SU-DHL-6 (cell line): ENCODE results near the gene C16orf87.

ENCODE experiments used
- H2AFZ ChIP-seq: fragments of 200-600 bp; sonication (generic); 2 replicates; pipeline ENCODE4 v1.6.1; 2014; ENCODE audit warnings: low read depth, mild to moderate bottlenecking, moderate library complexity, mixed read lengths, antibody characterized with exemption, low read length; ENCODE audit not compliant: severe bottlenecking
- H3F3A ChIP-seq: fragments of 200-600 bp; shearing (Covaris generic); 2 replicates; pipeline ENCODE4 v1.6.0; 2016; ENCODE audit warnings: antibody characterized with exemption, mild to moderate bottlenecking; ENCODE audit not compliant: insufficient read depth
- H3K27ac ChIP-seq: fragments of 200-600 bp; sonication (generic); 2 replicates; pipeline ENCODE4 v1.5.1; 2016; ENCODE audit warnings: low read depth, mild to moderate bottlenecking, low read length, moderate library complexity, mixed read lengths
- H3K27me3 ChIP-seq: fragments of 200-600 bp; sonication (generic), shearing (Covaris generic); 2 replicates; pipeline ENCODE4 v1.6.0; 2014; ENCODE audit warnings: mild to moderate bottlenecking, low read length
- H3K36me3 ChIP-seq: fragments of 200-600 bp; sonication (generic); 2 replicates; pipeline ENCODE4 v1.6.1; 2014; ENCODE audit warnings: mild to moderate bottlenecking, low read length, mixed read lengths
- H3K4me2 ChIP-seq: fragments of 300-600, 200-600 bp; shearing (Covaris generic), sonication (generic); 2 replicates; pipeline ENCODE4 v1.6.0; 2014; ENCODE audit warnings: low read length, low read depth, mild to moderate bottlenecking; ENCODE audit not compliant: poor library complexity, severe bottlenecking
- H3K4me3 ChIP-seq: fragments of 200-600 bp; sonication (generic); 2 replicates; pipeline ENCODE4 v1.5.1; 2014; ENCODE audit warnings: antibody characterized with exemption, low read length, mild to moderate bottlenecking, mixed read lengths; ENCODE audit not compliant: insufficient read depth, poor library complexity, severe bottlenecking
- H3K79me2 ChIP-seq: fragments of 200-600 bp; sonication (generic); 2 replicates; pipeline ENCODE4 v1.6.1; 2014; ENCODE audit warnings: mild to moderate bottlenecking, low read length, moderate library complexity; ENCODE audit not compliant: insufficient read depth
- H3K9ac ChIP-seq: fragments of 200-600 bp; sonication (generic); 2 replicates; pipeline ENCODE4 v1.7.0; 2014; ENCODE audit warnings: mild to moderate bottlenecking, low read length
- H3K9me2 ChIP-seq: fragments of 200-600 bp; sonication (generic); replicated peaks from 2 replicates; pipeline ENCODE4 v1.6.1; 2014; ENCODE audit warnings: low read length; ENCODE audit not compliant: insufficient read depth
- H3K9me3 ChIP-seq: fragments of 200-600 bp; sonication (generic); 2 replicates; pipeline ENCODE4 v1.6.1; 2014; ENCODE audit warnings: low read length, mixed read lengths; ENCODE audit not compliant: insufficient read depth
- H4K20me1 ChIP-seq: fragments of 200-600 bp; sonication (generic); 2 replicates; pipeline ENCODE4 v1.6.1; 2014; ENCODE audit warnings: low read depth, mild to moderate bottlenecking, antibody characterized with exemption, low read length, moderate library complexity, mixed read lengths
- CTCF ChIP-seq: fragments of 200-600 bp; sonication (generic); IDR thresholded peaks from one replicate; pipeline ENCODE4 v1.5.1; 2017; ENCODE audit warnings: antibody characterized with exemption, mild to moderate bottlenecking, low read length, moderate library complexity; ENCODE audit not compliant: insufficient read depth, poor library complexity, severe bottlenecking
- EZH2phosphoT487 ChIP-seq: fragments of 200-600 bp; sonication (generic), shearing (Covaris generic); conservative IDR thresholded peaks from 2 replicates; pipeline ENCODE4 v1.6.1; 2018; ENCODE audit warnings: mild to moderate bottlenecking, antibody characterized with exemption, low read length, moderate library complexity, mixed read lengths

C16orf87 gene

GRCh38 chr16:46848768-46849764, 18.1 kb upstream of the C16orf87 start:
- TF ChIP-seq CTCF (no peak), EZH2phosphoT487 (no peak)

GRCh38 chr16:46845952-46846351, 15.0 kb upstream of the C16orf87 start:
- Histone ChIP-seq H3K36me3 (no peaks in the 10 kb centered on the region), H3K9ac (no peak overlapping the region), H3K79me2 (no peaks in the 10 kb centered on the region), H3K9me3 (no peaks in the 10 kb centered on the region), H4K20me1 (no peaks in the 10 kb centered on the region), H3K27me3 (no peaks in the 10 kb centered on the region), H3K4me3 (no peak overlapping the region), H2AFZ (no peak overlapping the region), H3K9me2 (no peaks in the 10 kb centered on the region), H3K4me2 (no peak overlapping the region), H3K27ac (no peak overlapping the region), H3F3A (no peaks in the 10 kb centered on the region)
- TF ChIP-seq CTCF (no peak), EZH2phosphoT487 (no peak)

More at GRCh38 chr16:46848768-46849764, 18.1 kb upstream of the C16orf87 start:
- H3K27me3 ChIP-seq = no peaks in the 10 kb centered on the region
- no peaks in the 10 kb centered on the region for H3K79me2 ChIP-seq
- H2AFZ ChIP-seq = no peak overlapping the region
- H3K27ac ChIP-seq = no peak overlapping the region
- H3K9me2 ChIP-seq = no peaks in the 10 kb centered on the region
- H3K9me3 ChIP-seq = no peaks in the 10 kb centered on the region
- H4K20me1 ChIP-seq = no peaks in the 10 kb centered on the region
- no peaks in the 10 kb centered on the region for H3F3A ChIP-seq
- H3K9ac ChIP-seq = no peak overlapping the region
- H3K36me3 ChIP-seq = no peaks in the 10 kb centered on the region
- H3K4me2 ChIP-seq = no peak overlapping the region
- no peak overlapping the region for H3K4me3 ChIP-seq

GRCh38 chr16:46844771-46845170, 13.8 kb upstream of the C16orf87 start:
- H2AFZ ChIP-seq = no peak overlapping the region
- H3K79me2 ChIP-seq = no peaks in the 10 kb centered on the region
- H3K27ac ChIP-seq = no peak overlapping the region
- H4K20me1 ChIP-seq = no peaks in the 10 kb centered on the region
- no peaks in the 10 kb centered on the region for H3K9me2 ChIP-seq
- no peaks in the 10 kb centered on the region for H3K36me3 ChIP-seq
- H3K4me3 ChIP-seq = no peak overlapping the region
- TF ChIP-seq CTCF (no peak), EZH2phosphoT487 (no peak)
- H3F3A ChIP-seq = no peaks in the 10 kb centered on the region
- H3K9ac ChIP-seq = no peak overlapping the region
- no peaks in the 10 kb centered on the region for H3K9me3 ChIP-seq
- no peaks in the 10 kb centered on the region for H3K27me3 ChIP-seq
- H3K4me2 ChIP-seq = no peak overlapping the region
